Sigmoid colon (tissue), 7 donors: ENCODE measurements around the gene FSCN2. TPM values are rescaled to one million over a fixed set of nuclear protein-coding genes. Genes with fewer than 3 reads are reported as not detected.

ENCODE experiments used
- DNase-seq: peaks from one replicate; pipeline ENCODE4 v3.0.0-alpha.2; 2019
- H3K27ac ChIP-seq, 4 donors: fragments of 200-600 bp; sonication (generic); one replicate each; pipeline ENCODE4 v1.5.1; 2016 to 2019; ENCODE audit warnings: mild to moderate bottlenecking in 1 of 4
- H3K27me3 ChIP-seq, 3 donors: fragments of 200-600 bp; sonication (generic); one replicate each; pipeline ENCODE4 v1.5.1; 2019; ENCODE audit warnings: mild to moderate bottlenecking in 1 of 3
- H3K36me3 ChIP-seq, 4 donors: fragments of 200-600 bp; sonication (generic); one replicate each; pipeline ENCODE4 v1.5.1; 2016 to 2019
- H3K4me1 ChIP-seq, 4 donors: fragments of 200-600 bp; sonication (generic); one replicate each; pipeline ENCODE4 v1.5.1; 2017 to 2019
- H3K4me3 ChIP-seq, 4 donors: fragments of 200-600 bp; sonication (generic); one replicate each; pipeline ENCODE4 v1.5.1; 2017 to 2019; ENCODE audit warnings: mild to moderate bottlenecking in 2 of 4, moderate library complexity in 1 of 4
- H3K9me3 ChIP-seq, 4 donors: fragments of 200-600 bp in 3 of 4; sonication (generic) in 3 of 4; one replicate each; pipeline versions ENCODE4 v1.5.1 to v1.6.1; 2013 to 2019
- EP300 ChIP-seq, 4 donors: sonication (generic); formaldehyde crosslinking; IDR thresholded peaks; one replicate each; pipeline ENCODE4 v1.6.1; 2017; ENCODE audit warnings: antibody characterized with exemption in 4 of 4
- POLR2A ChIP-seq, 2 donors: fragments of 450-650 bp; IDR thresholded peaks; one replicate each; pipeline ENCODE4 v1.6.1; 2016; ENCODE audit warnings: antibody characterized with exemption in 2 of 2, mild to moderate bottlenecking in 2 of 2, moderate library complexity in 2 of 2
- POLR2AphosphoS5 ChIP-seq, 4 donors: sonication (generic); formaldehyde crosslinking; IDR thresholded peaks; one replicate each; pipeline ENCODE4 v1.6.1; 2017; ENCODE audit warnings: antibody characterized with exemption in 4 of 4
- WGBS, 2 donors: extraction: QIAGEN DNeasy Blood & Tissue Kit; methylation state at CpG; one replicate each; pipeline ENCODE4 v1.1.7; 2013; 5-methylcytosine and 5-hydroxymethylcytosine counted together
- intact Hi-C: fragments of 100-400 bp; cut with DNase I; formaldehyde crosslinking; loops from one replicate; pipeline ENCODE4 v1.15.1; 2023
- polyA plus RNA-seq, 3 donors: library from polyadenylated mRNA; stranded (reverse); fragments of 200-250 nt; gene quantifications; one replicate each; pipeline ENCODE4 v1.2.3, GENCODE V29; 2013
- total RNA-seq, 4 donors: library from RNA; depleted of rRNA; stranded (reverse); fragments of >200 nt; gene quantifications; one replicate each; pipeline ENCODE4 v1.1.0, GENCODE V29; 2016
- TF ChIP-seq, protein P1 (sequence below), 4 experiments: fragments of 450-650 bp in 3 of 4; fragments of 200-600 bp in 1 of 4; IDR thresholded peaks; one replicate each; pipeline ENCODE4 v1.5.1; 2016 to 2019; ENCODE audit warnings: antibody characterized with exemption in 4 of 4, mild to moderate bottlenecking in 3 of 4, moderate library complexity in 2 of 4
- donor health status: healthy with polysubstance abuse.
- donor health status: Bipolar disorder and iron deficiency.
- donor health status: healthy.

The FSCN2 gene
- total and polyA plus RNA-seq, 7 donors, result 0.33 to 2.3 (median 1.0) TPM; not detected in 3

DNA sequence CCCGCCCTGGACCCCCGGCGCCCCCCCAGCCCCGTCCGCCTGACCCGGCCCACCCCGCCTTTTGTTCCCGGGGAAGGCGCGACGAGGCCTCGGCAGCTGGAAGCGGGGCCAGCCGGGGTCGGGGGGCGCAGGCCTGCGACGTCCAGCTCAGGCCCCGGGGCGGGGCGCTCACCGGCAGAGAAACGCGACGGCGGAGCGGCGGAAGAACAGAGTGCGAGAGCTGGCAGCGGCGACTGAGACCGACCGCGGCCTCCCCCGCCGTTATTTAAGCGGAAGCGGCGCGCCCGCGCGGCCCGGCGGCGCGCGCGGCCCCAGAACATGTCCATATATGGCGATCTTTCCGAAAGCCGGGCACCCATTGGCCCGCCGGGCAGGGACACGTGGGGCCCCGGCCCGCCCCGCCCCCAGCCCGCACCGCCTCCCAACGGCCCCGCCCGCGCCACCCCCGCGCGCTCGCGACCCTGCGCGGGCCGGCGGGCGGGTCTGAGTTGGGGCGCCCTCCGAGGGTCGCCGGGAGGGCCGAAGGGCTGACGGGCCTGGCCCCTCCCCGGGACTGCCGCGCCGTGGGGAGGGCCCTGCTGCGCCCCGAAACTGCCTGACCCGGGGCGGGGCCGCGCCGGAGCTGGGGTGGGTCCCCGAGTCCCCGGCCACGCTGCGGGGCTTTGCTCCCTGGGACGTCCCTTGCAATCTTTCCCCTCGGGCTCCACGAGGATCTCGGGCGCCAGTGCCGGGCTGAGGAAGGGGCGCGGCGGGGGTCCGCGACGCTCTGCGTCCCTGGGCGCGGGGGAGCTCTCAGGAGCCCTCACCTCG lies 15.4 kb upstream of the FSCN2 start, which contains the start of gene ACTG1:
ACTG1 (minus strand) TSS at position 238 of the 810 bp plus-strand sequence. CDS start 445 bp downstream, outside the sequence.
- H3K4me3 ChIP-seq, result peak within 1 kb of the TSS; percentile 88 to 99 (median 96)
- peaks cover 25 to 41% (median 35%) of the 10 kb centered on the region in 4 donors for H3K36me3 ChIP-seq
- intact Hi-C loops, result loop anchor here (1.0 to 2.0 kb wide), 2 partner anchors 118 to 170 kb away; partner anchors contain the start of gene BAHCC1
- H3K27ac ChIP-seq, result peak within 1 kb of the TSS; percentile 99 to 100 (median 100)
- TF ChIP-seq POLR2A (IDR thresholded peaks at IDR 0.05) (peak; percentile 93), POLR2AphosphoS5 (IDR thresholded peaks at IDR 0.05) (peak; percentile 96 to 100 (median 99)), EP300 (IDR thresholded peaks at IDR 0.05) (peak in 1 of 4 donors; percentile 25)
- TF ChIP-seq, protein P1, sequence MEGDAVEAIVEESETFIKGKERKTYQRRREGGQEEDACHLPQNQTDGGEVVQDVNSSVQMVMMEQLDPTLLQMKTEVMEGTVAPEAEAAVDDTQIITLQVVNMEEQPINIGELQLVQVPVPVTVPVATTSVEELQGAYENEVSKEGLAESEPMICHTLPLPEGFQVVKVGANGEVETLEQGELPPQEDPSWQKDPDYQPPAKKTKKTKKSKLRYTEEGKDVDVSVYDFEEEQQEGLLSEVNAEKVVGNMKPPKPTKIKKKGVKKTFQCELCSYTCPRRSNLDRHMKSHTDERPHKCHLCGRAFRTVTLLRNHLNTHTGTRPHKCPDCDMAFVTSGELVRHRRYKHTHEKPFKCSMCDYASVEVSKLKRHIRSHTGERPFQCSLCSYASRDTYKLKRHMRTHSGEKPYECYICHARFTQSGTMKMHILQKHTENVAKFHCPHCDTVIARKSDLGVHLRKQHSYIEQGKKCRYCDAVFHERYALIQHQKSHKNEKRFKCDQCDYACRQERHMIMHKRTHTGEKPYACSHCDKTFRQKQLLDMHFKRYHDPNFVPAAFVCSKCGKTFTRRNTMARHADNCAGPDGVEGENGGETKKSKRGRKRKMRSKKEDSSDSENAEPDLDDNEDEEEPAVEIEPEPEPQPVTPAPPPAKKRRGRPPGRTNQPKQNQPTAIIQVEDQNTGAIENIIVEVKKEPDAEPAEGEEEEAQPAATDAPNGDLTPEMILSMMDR (IDR thresholded peaks at IDR 0.05), result no peak
- peaks cover 0 to 60% (median 36%) of the 10 kb centered on the region in 4 donors for H3K4me1 ChIP-seq
- no peaks in the 10 kb centered on the region for H3K9me3 ChIP-seq
- H3K27me3 ChIP-seq, result no peaks in the 10 kb centered on the region
- 0 to 1% methylated on average over 111 of the region's 111 CpGs for WGBS, 2 donors
- DNase-seq, result peak; percentile 97

DNA sequence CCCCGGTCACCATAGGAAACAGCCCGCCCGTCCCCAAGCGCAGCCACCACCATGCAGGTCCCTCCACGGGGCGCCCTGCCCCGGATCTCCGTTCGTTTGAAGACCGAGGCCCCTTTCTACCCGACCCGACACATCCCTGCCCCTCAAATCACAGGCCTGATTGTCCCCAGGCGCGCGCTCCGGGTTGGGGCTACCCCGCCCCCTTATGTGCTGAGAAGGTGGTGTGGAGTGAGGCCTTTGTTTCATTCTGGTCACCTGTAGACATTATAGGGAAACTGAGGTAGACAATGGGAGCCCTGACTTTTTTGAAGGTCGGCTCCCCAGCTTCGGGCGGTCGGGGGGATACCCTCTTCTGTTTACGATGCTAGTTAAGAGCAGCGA lies 14.8 kb upstream of the FSCN2 start:
- intact Hi-C loops, result loop anchor here (2.0 kb wide), 1 partner anchor 119 kb away; the partner anchor contains the start of gene BAHCC1
- Histone ChIP-seq H3K4me1 (peaks cover 0 to 65% (median 41%) of the 10 kb centered on the region in 4 donors), H3K27ac (peak overlapping the region; percentile 99 to 100 (median 100)), H3K9me3 (no peaks in the 10 kb centered on the region), H3K36me3 (peaks cover 25 to 41% (median 35%) of the 10 kb centered on the region in 4 donors), H3K4me3 (peak overlapping the region; percentile 88 to 99 (median 96)), H3K27me3 (no peaks in the 10 kb centered on the region)
- peak; percentile 92 for DNase-seq
- 0 to 1% methylated on average over 23 of the region's 23 CpGs for WGBS, 2 donors
- TF ChIP-seq POLR2A (IDR thresholded peaks at IDR 0.05) (peak in 1 of 2 donors; percentile 22), EP300 (IDR thresholded peaks at IDR 0.05) (no peak), POLR2AphosphoS5 (IDR thresholded peaks at IDR 0.05) (peak in 1 of 4 donors; percentile 6)
- TF ChIP-seq, protein P1 (IDR thresholded peaks at IDR 0.05), result no peak

- H3K4me3 ChIP-seq, result peak overlapping the region; percentile 88 to 99 (median 96)
- TF ChIP-seq EP300 (IDR thresholded peaks at IDR 0.05) (no peak), POLR2A (IDR thresholded peaks at IDR 0.05) (peak; percentile 26 to 32), POLR2AphosphoS5 (IDR thresholded peaks at IDR 0.05) (peak in 2 of 4 donors; percentile 9 to 60)
- TF ChIP-seq, protein P1 (IDR thresholded peaks at IDR 0.05), result no peak
- H3K36me3 ChIP-seq, result peaks cover 25 to 35% (median 32%) of the 10 kb centered on the region in 4 donors
- H3K4me1 ChIP-seq, result peaks cover 0 to 65% (median 41%) of the 10 kb centered on the region in 4 donors
- WGBS, 2 donors, result 0 to 1% methylated on average over 64 of the region's 64 CpGs
- intact Hi-C loops, result loop anchor here (2.0 kb wide), 3 partner anchors 39 to 119 kb away; partner anchors contain the start of genes BAHCC1 and FAAP100
- H3K9me3 ChIP-seq, result no peaks in the 10 kb centered on the region
- DNase-seq, result peak; percentile 83
- peak overlapping the region; percentile 99 to 100 (median 100) for H3K27ac ChIP-seq
- H3K27me3 ChIP-seq, result no peaks in the 10 kb centered on the region
Observed at GRCh38 chr17:81513753-81514488, 14.3 kb upstream of the FSCN2 start.

- TF ChIP-seq POLR2A (IDR thresholded peaks at IDR 0.05), result no peak
- no peak for TF ChIP-seq EP300 (IDR thresholded peaks at IDR 0.05)
- TF ChIP-seq, protein P1 (IDR thresholded peaks at IDR 0.05), result no peak
- no peak for TF ChIP-seq POLR2AphosphoS5 (IDR thresholded peaks at IDR 0.05)
- 1% methylated on average over 34 of the region's 34 CpGs for WGBS, 2 donors
- peak overlapping the region; percentile 99 to 100 (median 100) for H3K27ac ChIP-seq
- no peaks in the 10 kb centered on the region for H3K27me3 ChIP-seq
- peaks cover 0 to 65% (median 42%) of the 10 kb centered on the region in 4 donors for H3K4me1 ChIP-seq
- no peak for DNase-seq
- H3K36me3 ChIP-seq, result peaks cover 25 to 30% (median 28%) of the 10 kb centered on the region in 4 donors
- intact Hi-C loops, result loop anchor here (2.0 kb wide), 2 partner anchors 38 to 52 kb away; partner anchors contain the start of gene FAAP100
- no peaks in the 10 kb centered on the region for H3K9me3 ChIP-seq
- H3K4me3 ChIP-seq, result peak overlapping the region; percentile 88 to 99 (median 96)
Observed at GRCh38 chr17:81514489-81514738, 13.8 kb upstream of the FSCN2 start.
